Medulla oblongata (tissue), 1 donor: ENCODE results near the gene IQSEC3.
A peak's percentile ranks its signal among the peaks of the same experiment; 100 is the strongest.
"Not testable (repeated sequence)": the region's sequence is repeated elsewhere in the genome, so short reads cannot be mapped to it uniquely, and the experiment has no call there.

Experiments
- DNase-seq: peaks from one replicate; pipeline ENCODE4 v3.0.0-alpha.2; 2015; ENCODE audit errors: extremely low spot score

IQSEC3 gene

GRCh38 chr12:66428-66781 is at the start of gene IQSEC3:
TSS of gene IQSEC3 (plus strand) at chr12:66767. CDS start at chr12:66883, 116 bp downstream.
- DNase-seq, result not testable (repeated sequence)

GRCh38 chr12:17370-18340 is 48.9 kb upstream of the IQSEC3 start:
- DNase-seq, result not testable (repeated sequence)

GRCh38 chr12:18821-19567 is 47.6 kb upstream of the IQSEC3 start:
- not testable (repeated sequence) for DNase-seq

GRCh38 chr12:19906-20305 is 46.7 kb upstream of the IQSEC3 start:
- not testable (repeated sequence) for DNase-seq

GRCh38 chr12:20757-21156 is 45.8 kb upstream of the IQSEC3 start:
- peak; percentile 27 for DNase-seq

GRCh38 chr12:21301-22189 is 45.0 kb upstream of the IQSEC3 start:
- DNase-seq, result peak; percentile 59

GRCh38 chr12:22190-22529 is 44.4 kb upstream of the IQSEC3 start:
- no peak for DNase-seq

GRCh38 chr12:22530-23201 is 43.9 kb upstream of the IQSEC3 start:
- no peak for DNase-seq

- not testable (repeated sequence) for DNase-seq
These were observed 38.7 kb upstream of the IQSEC3 start for GRCh38 chr12:27904-28303.

- DNase-seq, result not testable (repeated sequence)
These were observed 27.8 kb upstream of the IQSEC3 start for GRCh38 chr12:38775-39174.

- DNase-seq, result not testable (repeated sequence)
These were observed 26.9 kb upstream of the IQSEC3 start for GRCh38 chr12:39555-40265.

- not testable (repeated sequence) for DNase-seq
These were observed 22.2 kb upstream of the IQSEC3 start for GRCh38 chr12:44352-44751.

GRCh38 chr12:45235-45990 is 21.2 kb upstream of the IQSEC3 start:
- not testable (repeated sequence) for DNase-seq

GRCh38 chr12:45991-46358 is 20.6 kb upstream of the IQSEC3 start:
- not testable (repeated sequence) for DNase-seq

- DNase-seq, result not testable (repeated sequence)
These were observed 20.0 kb upstream of the IQSEC3 start for GRCh38 chr12:46542-46941.

- not testable (repeated sequence) for DNase-seq
These were observed 18.8 kb upstream of the IQSEC3 start for GRCh38 chr12:47699-48226.

- not testable (repeated sequence) for DNase-seq
These were observed 17.4 kb upstream of the IQSEC3 start for GRCh38 chr12:49149-49548.

GRCh38 chr12:51087-51486 is 15.5 kb upstream of the IQSEC3 start:
- DNase-seq, result not testable (repeated sequence)

- DNase-seq, result not testable (repeated sequence)
These were observed 14.6 kb upstream of the IQSEC3 start for GRCh38 chr12:51962-52361.
